Neuronal stem cell (in vitro differentiated cells): ENCODE data around the gene ATN1.
"Not testable (repeated sequence)": the region's sequence is repeated elsewhere in the genome, so short reads cannot be mapped to it uniquely, and the experiment has no call there.

Experiments
- DNase-seq: peaks from one replicate; pipeline ENCODE4 v3.0.0-alpha.2; 2013; ENCODE audit warnings: low spot score
- H2AFZ ChIP-seq: one replicate; pipeline ENCODE4 v1.6.1; 2013; ENCODE audit warnings: mild to moderate bottlenecking, low read length, inconsistent platforms
- H2AK5ac ChIP-seq: 2 replicates; pipeline ENCODE4 v1.6.1; 2013; ENCODE audit warnings: low read depth, mild to moderate bottlenecking, inconsistent platforms, low read length, moderate library complexity, mixed read lengths
- H2BK120ac ChIP-seq: 2 replicates; pipeline ENCODE4 v1.6.1; 2013; ENCODE audit warnings: low read depth, mild to moderate bottlenecking, inconsistent platforms, low read length, moderate library complexity, mixed read lengths
- H2BK12ac ChIP-seq: one replicate; pipeline ENCODE4 v1.6.1; 2013; ENCODE audit warnings: low read length, inconsistent platforms
- H2BK15ac ChIP-seq: 2 replicates; pipeline ENCODE4 v1.6.1; 2013; ENCODE audit warnings: mild to moderate bottlenecking, low read length, inconsistent platforms, mixed read lengths
- H2BK5ac ChIP-seq: one replicate; pipeline ENCODE4 v1.6.1; 2013; ENCODE audit warnings: inconsistent platforms, mild to moderate bottlenecking, low read length, moderate library complexity
- H3K14ac ChIP-seq: one replicate; pipeline ENCODE4 v1.6.1; 2013; ENCODE audit warnings: low read length, inconsistent platforms
- H3K18ac ChIP-seq: 2 replicates; pipeline ENCODE4 v1.6.1; 2013; ENCODE audit warnings: low read length, inconsistent platforms
- H3K23ac ChIP-seq: 2 replicates; pipeline ENCODE4 v1.6.1; 2013; ENCODE audit warnings: low read depth, mild to moderate bottlenecking, mixed read lengths, low read length, inconsistent platforms; ENCODE audit not compliant: poor library complexity
- H3K27ac ChIP-seq: replicated peaks from 3 replicates; pipeline ENCODE4 v1.5.1; 2013; ENCODE audit warnings: low read length, inconsistent platforms
- H3K27me3 ChIP-seq, 3 experiments: 2 replicates each; pipeline ENCODE4 v1.6.1; 2013; ENCODE audit warnings: low read length in 3 of 3, mild to moderate bottlenecking in 2 of 3, inconsistent platforms in 1 of 3, low read depth in 1 of 3, mixed read lengths in 1 of 3, moderate library complexity in 1 of 3; ENCODE audit not compliant: control insufficient read depth in 3 of 3, insufficient read depth in 3 of 3
- H3K36me3 ChIP-seq, 2 donors: replicated peaks in 1 of 2; 2 replicates each; pipeline ENCODE4 v1.6.1; 2013; ENCODE audit warnings: low read length in 2 of 2; ENCODE audit not compliant: control insufficient read depth in 2 of 2, insufficient read depth in 2 of 2
- H3K4ac ChIP-seq: 2 replicates; pipeline ENCODE4 v1.6.1; 2013; ENCODE audit warnings: inconsistent platforms, mild to moderate bottlenecking, low read length, moderate library complexity
- H3K4me1 ChIP-seq, 2 donors: 1 replicate in 1 of 2; 2 replicates in 1 of 2; pipeline ENCODE4 v1.6.1; 2013; ENCODE audit warnings: low read length in 2 of 2, low read depth in 1 of 2; ENCODE audit not compliant: control insufficient read depth in 2 of 2, insufficient read depth in 1 of 2
- H3K4me2 ChIP-seq: one replicate; pipeline ENCODE4 v1.6.1; 2013; ENCODE audit warnings: mild to moderate bottlenecking, low read length, inconsistent platforms; ENCODE audit not compliant: insufficient read depth, poor library complexity, severe bottlenecking
- H3K4me3 ChIP-seq, 2 donors: 2 replicates each; pipeline ENCODE4 v1.5.1; 2013; ENCODE audit warnings: low read length in 2 of 2, mild to moderate bottlenecking in 2 of 2, inconsistent platforms in 1 of 2, moderate library complexity in 1 of 2
- H3K79me1 ChIP-seq: one replicate; pipeline ENCODE4 v1.6.1; 2013; ENCODE audit warnings: low read depth, mild to moderate bottlenecking, inconsistent platforms, low read length, moderate library complexity
- H3K9ac ChIP-seq: one replicate; pipeline ENCODE4 v1.6.1; 2013; ENCODE audit warnings: mild to moderate bottlenecking, low read depth, low read length, inconsistent platforms; ENCODE audit not compliant: poor library complexity
- H3K9me3 ChIP-seq, 2 donors: replicated peaks in 1 of 2; 2 replicates each; pipeline versions ENCODE3 to v1.6.1; 2013; ENCODE audit warnings: low read length in 2 of 2, mild to moderate bottlenecking in 2 of 2, inconsistent platforms in 1 of 2, low read depth in 1 of 2, mixed read lengths in 1 of 2, moderate library complexity in 1 of 2; ENCODE audit not compliant: control insufficient read depth in 2 of 2, insufficient read depth in 1 of 2
- H4K8ac ChIP-seq: one replicate; pipeline ENCODE4 v1.6.1; 2013; ENCODE audit warnings: low read depth, mild to moderate bottlenecking, inconsistent platforms, low read length, moderate library complexity
- H4K91ac ChIP-seq: one replicate; pipeline ENCODE4 v1.6.1; 2013; ENCODE audit warnings: low read length, low read depth, mild to moderate bottlenecking, inconsistent platforms; ENCODE audit not compliant: poor library complexity
- WGBS, 2 donors: extraction: QIAGEN DNeasy Blood & Tissue Kit; methylation state at CpG; one replicate each; pipeline ENCODE4 v1.1.7; 2013; ENCODE audit warnings: missing lambda C conversion rate in 2 of 2, mixed read lengths in 1 of 2; ENCODE audit not compliant: insufficient read length in 2 of 2, insufficient replicate concordance in 1 of 2; ENCODE audit errors: extremely low coverage in 2 of 2; 5-methylcytosine and 5-hydroxymethylcytosine counted together

ATN1 gene

GRCh38 chr12:6891646-6892001 lies 36.1 kb upstream of the ATN1 start:
- Histone ChIP-seq H3K4ac (no peak overlapping the region), H3K27ac (peak overlapping the region; percentile 76), H3K36me3 (no peaks in the 10 kb centered on the region), H4K91ac (no peak overlapping the region), H3K23ac (no peak overlapping the region), H3K9me3 (no peaks in the 10 kb centered on the region), H2BK120ac (no peak overlapping the region), H2AFZ (peak overlapping the region; percentile 95), H2BK12ac (no peak overlapping the region), H4K8ac (no peak overlapping the region), H3K79me1 (no peaks in the 10 kb centered on the region), H3K4me3 (peak overlapping the region in 1 of 2 donors; percentile 78), H2AK5ac (no peak overlapping the region), H3K9ac (no peak overlapping the region), H3K18ac (no peak overlapping the region), H2BK15ac (no peak overlapping the region), H2BK5ac (no peak overlapping the region), H3K27me3 (no peaks in the 10 kb centered on the region), H3K4me1 (peaks cover 5 to 7% of the 10 kb centered on the region in 2 donors), H3K4me2 (peak overlapping the region; percentile 73), H3K14ac (no peak overlapping the region)
- WGBS, 2 donors: no CpG with 5 or more reads among the region's 5 CpGs
- DNase-seq: no peak

GRCh38 chr12:6892683-6893082 lies 35.1 kb upstream of the ATN1 start:
- H3K4me1 ChIP-seq, H2BK5ac ChIP-seq, H2BK12ac ChIP-seq, H2BK15ac ChIP-seq, H4K8ac ChIP-seq, H3K23ac ChIP-seq, H3K14ac ChIP-seq, H2AFZ ChIP-seq, H3K4ac ChIP-seq, H3K9me3 ChIP-seq, H3K18ac ChIP-seq, H3K79me1 ChIP-seq, H4K91ac ChIP-seq, H3K9ac ChIP-seq, DNase-seq, H3K27ac ChIP-seq, H3K36me3 ChIP-seq, H2AK5ac ChIP-seq, H3K4me2 ChIP-seq, H2BK120ac ChIP-seq, H3K27me3 ChIP-seq: not testable (repeated sequence)
- peak overlapping the region in 1 of 2 donors; percentile 22 for H3K4me3 ChIP-seq
- no CpG with 5 or more reads among the region's 3 CpGs for WGBS, 2 donors

- no peak overlapping the region for H2AFZ ChIP-seq
- no peak overlapping the region for H2BK5ac ChIP-seq
- no peak overlapping the region for H3K4ac ChIP-seq
- no peaks in the 10 kb centered on the region for H3K9me3 ChIP-seq
- no peak overlapping the region for H3K9ac ChIP-seq
- WGBS, 2 donors: no CpG with 5 or more reads among the region's 3 CpGs
- no peak overlapping the region for H3K23ac ChIP-seq
- H3K4me1 ChIP-seq: peaks cover 4 to 5% of the 10 kb centered on the region in 2 donors
- no peak overlapping the region for H3K18ac ChIP-seq
- H3K27ac ChIP-seq: no peak overlapping the region
- H4K8ac ChIP-seq: no peak overlapping the region
- H3K36me3 ChIP-seq: no peaks in the 10 kb centered on the region
- no peak overlapping the region for H2BK15ac ChIP-seq
- H2AK5ac ChIP-seq: no peak overlapping the region
- H3K4me3 ChIP-seq: no peak overlapping the region
- no peak overlapping the region for H2BK120ac ChIP-seq
- no peak overlapping the region for H2BK12ac ChIP-seq
- no peak overlapping the region for H3K14ac ChIP-seq
- no peak overlapping the region for H4K91ac ChIP-seq
- H3K4me2 ChIP-seq: no peak overlapping the region
- DNase-seq: no peak
- H3K79me1 ChIP-seq: no peaks in the 10 kb centered on the region
- H3K27me3 ChIP-seq: no peaks in the 10 kb centered on the region
Observed at GRCh38 chr12:6894321-6894720, 33.4 kb upstream of the ATN1 start.

- WGBS, 2 donors: no CpG with 5 or more reads among the region's 6 CpGs
- DNase-seq: no peak
Observed at GRCh38 chr12:6896846-6897435, 30.8 kb upstream of the ATN1 start.

More at GRCh38 chr12:6896846-6897435, 30.8 kb upstream of the ATN1 start:
- Histone ChIP-seq H3K18ac (no peak overlapping the region), H3K27ac (no peak overlapping the region), H3K36me3 (no peaks in the 10 kb centered on the region), H3K14ac (no peak overlapping the region), H2AFZ (no peak overlapping the region), H3K9me3 (no peaks in the 10 kb centered on the region), H3K27me3 (no peaks in the 10 kb centered on the region), H3K23ac (no peak overlapping the region), H3K4ac (no peak overlapping the region), H2BK120ac (no peak overlapping the region), H2AK5ac (no peak overlapping the region), H3K4me3 (no peak overlapping the region), H3K4me2 (no peak overlapping the region), H3K79me1 (no peaks in the 10 kb centered on the region), H3K9ac (peak overlapping the region; percentile 12), H2BK5ac (no peak overlapping the region), H2BK15ac (no peak overlapping the region), H4K91ac (no peak overlapping the region), H2BK12ac (no peak overlapping the region), H3K4me1 (peaks cover 0 to 2% of the 10 kb centered on the region in 2 donors), H4K8ac (no peak overlapping the region)
